Liver (tissue), 3 donors: ENCODE results near the gene EVI5.

ENCODE experiments used
- FOXA1 ChIP-seq: IDR thresholded peaks from 2 replicates; pipeline ENCODE4 v1.6.1; 2016; ENCODE audit warnings: antibody characterized with exemption
- GABPA ChIP-seq, 2 donors: IDR thresholded peaks in 1 of 2; conservative IDR thresholded peaks in 1 of 2; 2 replicates each; pipeline ENCODE4 v1.6.1; 2016; ENCODE audit warnings: antibody characterized with exemption in 2 of 2, mild to moderate bottlenecking in 1 of 2, moderate library complexity in 1 of 2
- NR2F2 ChIP-seq: IDR thresholded peaks from 2 replicates; pipeline ENCODE4 v1.6.1; 2016; ENCODE audit warnings: antibody characterized with exemption
- RXRA ChIP-seq, 2 donors: IDR thresholded peaks; 2 replicates each; pipeline ENCODE4 v1.6.1; 2017 to 2018; ENCODE audit warnings: antibody characterized with exemption in 2 of 2, mild to moderate bottlenecking in 1 of 2
- TAF1 ChIP-seq: conservative IDR thresholded peaks from 2 replicates; pipeline ENCODE4 v1.6.1; 2016; ENCODE audit warnings: antibody characterized with exemption, mild to moderate bottlenecking
- TF ChIP-seq, protein P1 (sequence below): fragments of 150-350 bp; IDR thresholded peaks from 2 replicates; pipeline ENCODE4 v1.5.1; 2017; ENCODE audit warnings: improper control_type of control experiment, low read depth, low read length; ENCODE audit not compliant: missing input control
- donor health status: healthy.
- donor health status: healthy.

DNA sequence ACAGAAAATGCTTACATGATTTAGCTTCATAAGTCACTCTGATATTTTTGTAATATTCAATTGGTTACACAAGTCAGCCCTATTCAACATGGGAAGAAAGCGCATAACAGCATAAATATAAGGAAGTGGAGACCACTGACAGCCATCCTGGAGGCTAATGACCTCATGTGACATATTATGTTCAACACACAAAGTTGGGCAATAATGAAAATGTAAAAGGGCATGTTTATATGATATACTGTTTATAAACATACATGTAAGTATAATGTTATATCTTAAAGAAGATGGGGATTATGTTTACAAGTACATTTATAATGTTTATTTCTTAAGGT is 30.2 kb downstream of the EVI5 start:
- TF ChIP-seq, protein P1, sequence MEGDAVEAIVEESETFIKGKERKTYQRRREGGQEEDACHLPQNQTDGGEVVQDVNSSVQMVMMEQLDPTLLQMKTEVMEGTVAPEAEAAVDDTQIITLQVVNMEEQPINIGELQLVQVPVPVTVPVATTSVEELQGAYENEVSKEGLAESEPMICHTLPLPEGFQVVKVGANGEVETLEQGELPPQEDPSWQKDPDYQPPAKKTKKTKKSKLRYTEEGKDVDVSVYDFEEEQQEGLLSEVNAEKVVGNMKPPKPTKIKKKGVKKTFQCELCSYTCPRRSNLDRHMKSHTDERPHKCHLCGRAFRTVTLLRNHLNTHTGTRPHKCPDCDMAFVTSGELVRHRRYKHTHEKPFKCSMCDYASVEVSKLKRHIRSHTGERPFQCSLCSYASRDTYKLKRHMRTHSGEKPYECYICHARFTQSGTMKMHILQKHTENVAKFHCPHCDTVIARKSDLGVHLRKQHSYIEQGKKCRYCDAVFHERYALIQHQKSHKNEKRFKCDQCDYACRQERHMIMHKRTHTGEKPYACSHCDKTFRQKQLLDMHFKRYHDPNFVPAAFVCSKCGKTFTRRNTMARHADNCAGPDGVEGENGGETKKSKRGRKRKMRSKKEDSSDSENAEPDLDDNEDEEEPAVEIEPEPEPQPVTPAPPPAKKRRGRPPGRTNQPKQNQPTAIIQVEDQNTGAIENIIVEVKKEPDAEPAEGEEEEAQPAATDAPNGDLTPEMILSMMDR, result no peak
- TF ChIP-seq GABPA (IDR thresholded peaks at IDR 0.05 in 1 of 2, conservative IDR thresholded peaks at IDR 0.05 in 1 of 2), result no peak
- TF ChIP-seq NR2F2, result no peak
- no peak for TF ChIP-seq TAF1
- TF ChIP-seq FOXA1, result no peak
- no peak for TF ChIP-seq RXRA (IDR thresholded peaks at IDR 0.05)
